GM19193 (cell line): Measurements from ENCODE around the gene TMEM214.

Source experiments
- POLR2A ChIP-seq: IDR thresholded peaks from 4 replicates; pipeline ENCODE4 v1.6.1; 2011; ENCODE audit not compliant: insufficient read depth, insufficient read length; ENCODE audit errors: extremely low read depth

The TMEM214 gene

DNA sequence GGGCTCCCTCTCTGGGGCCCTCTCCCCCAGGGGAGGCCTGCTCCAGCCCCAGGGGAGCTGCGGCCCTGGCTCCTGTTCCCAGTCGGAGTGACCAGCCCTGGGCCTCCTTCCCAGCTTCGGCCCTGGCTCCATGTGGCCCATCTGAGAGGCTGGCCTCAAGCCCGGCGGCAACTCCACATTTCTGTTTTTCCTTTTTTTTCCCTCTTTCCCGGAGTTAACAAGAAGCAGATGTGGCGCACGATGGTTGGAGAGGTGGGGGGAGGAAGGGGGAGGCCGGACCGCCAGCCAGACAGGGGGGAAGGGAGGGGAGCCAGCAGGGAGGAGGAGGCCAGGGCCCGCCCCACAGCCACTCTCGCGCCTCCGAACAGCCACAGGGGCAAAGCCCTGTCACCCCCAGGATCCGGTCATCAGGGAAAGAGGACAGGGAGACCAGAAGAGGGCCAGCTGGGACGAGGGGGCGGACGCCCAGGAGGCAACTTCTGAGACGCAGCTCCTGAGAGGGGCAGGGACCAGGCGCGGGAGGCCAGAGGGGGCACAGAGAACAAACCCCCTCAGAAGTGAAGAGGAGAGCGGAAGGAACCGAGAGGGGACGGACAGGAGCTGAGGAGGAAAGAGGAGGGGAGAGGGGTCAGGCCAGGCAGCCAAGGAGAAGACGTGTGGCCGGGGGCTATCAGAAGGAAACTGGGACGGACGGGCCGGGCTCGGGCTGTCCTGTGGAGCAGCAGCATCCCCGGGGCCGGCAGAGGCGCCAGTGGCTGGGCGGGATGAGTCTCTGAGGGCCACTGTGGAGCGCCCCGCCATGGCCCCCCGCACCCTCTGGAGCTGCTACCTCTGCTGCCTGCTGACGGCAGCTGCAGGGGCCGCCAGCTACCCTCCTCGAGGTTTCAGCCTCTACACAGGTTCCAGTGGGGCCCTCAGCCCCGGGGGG, 45.8 kb downstream of the TMEM214 start, which contains the start of gene EMILIN1:
Gene EMILIN1, plus strand, starts transcription at position 349 of the 928 bp plus-strand sequence. Its CDS starts 451 bp downstream, at position 800.
- no peak for TF ChIP-seq POLR2A

DNA sequence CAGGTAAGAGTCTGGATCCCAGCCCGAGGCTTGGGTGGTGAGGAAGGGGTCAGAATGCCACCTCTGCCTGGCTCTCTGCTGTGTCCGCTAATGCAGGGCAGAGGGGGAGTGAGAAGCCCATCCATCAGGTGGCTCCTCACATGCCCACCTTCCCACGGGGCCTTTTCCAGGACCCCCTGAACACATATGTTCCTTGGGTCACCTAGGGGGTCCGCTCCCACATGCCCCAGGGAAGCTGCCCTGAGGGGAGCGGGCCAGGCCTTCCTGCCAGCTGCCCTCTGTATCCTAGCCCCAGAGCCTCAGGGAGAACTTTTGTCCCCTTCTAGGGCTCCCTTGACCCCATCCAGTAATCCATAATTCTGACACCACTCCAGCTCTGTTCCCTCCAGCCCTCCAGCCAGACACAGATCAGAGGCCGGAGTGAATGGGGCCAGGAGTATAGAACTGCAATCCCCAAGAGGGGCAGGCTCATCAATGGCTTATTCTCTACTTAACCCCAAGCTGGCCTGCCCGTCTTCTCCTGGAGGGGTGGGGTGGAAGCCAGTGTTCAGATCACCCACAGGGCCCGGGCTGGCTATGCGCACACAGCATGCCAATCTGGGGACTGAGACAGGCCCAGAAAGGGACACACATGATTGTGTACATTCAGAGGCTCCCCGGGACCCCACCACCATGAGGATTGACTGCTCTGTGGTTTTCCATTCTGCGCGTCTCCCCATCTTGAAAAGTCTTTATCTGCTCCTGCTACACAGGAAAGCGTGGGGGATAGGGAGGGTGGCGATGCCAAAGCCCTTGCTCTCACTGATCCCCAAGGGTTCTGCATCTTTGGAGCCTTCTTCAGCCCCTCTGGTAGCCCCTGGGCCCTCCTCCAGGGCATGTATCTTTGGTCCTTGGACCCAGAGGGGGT, 46.7 kb downstream of the TMEM214 start:
- no peak for TF ChIP-seq POLR2A

DNA sequence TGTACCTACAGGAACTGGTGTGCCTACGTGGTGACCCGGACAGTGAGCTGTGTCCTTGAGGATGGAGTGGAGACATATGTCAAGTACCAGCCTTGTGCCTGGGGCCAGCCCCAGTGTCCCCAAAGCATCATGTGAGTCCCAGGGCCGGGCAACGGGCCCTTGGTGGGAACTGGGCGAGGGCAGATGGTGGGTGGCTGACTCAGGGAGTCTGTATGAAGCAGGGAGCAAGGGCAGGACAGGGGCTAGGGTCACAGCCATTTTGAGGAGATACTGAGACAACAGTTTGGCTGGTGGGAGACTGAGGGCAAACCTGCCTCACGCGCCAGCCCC, 47.3 kb downstream of the TMEM214 start:
- no peak for TF ChIP-seq POLR2A

DNA sequence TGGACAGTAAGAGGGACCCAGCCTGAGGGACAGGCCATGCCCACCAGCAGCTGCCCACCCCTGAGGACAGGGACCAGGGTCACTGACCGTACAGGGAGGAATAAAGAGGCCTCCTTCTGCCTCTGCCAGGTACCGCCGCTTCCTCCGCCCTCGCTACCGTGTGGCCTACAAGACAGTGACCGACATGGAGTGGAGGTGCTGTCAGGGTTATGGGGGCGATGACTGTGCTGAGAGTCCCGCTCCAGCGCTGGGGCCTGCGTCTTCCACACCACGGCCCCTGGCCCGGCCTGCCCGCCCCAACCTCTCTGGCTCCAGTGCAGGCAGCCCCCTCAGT, 47.8 kb downstream of the TMEM214 start:
- TF ChIP-seq POLR2A: no peak

DNA sequence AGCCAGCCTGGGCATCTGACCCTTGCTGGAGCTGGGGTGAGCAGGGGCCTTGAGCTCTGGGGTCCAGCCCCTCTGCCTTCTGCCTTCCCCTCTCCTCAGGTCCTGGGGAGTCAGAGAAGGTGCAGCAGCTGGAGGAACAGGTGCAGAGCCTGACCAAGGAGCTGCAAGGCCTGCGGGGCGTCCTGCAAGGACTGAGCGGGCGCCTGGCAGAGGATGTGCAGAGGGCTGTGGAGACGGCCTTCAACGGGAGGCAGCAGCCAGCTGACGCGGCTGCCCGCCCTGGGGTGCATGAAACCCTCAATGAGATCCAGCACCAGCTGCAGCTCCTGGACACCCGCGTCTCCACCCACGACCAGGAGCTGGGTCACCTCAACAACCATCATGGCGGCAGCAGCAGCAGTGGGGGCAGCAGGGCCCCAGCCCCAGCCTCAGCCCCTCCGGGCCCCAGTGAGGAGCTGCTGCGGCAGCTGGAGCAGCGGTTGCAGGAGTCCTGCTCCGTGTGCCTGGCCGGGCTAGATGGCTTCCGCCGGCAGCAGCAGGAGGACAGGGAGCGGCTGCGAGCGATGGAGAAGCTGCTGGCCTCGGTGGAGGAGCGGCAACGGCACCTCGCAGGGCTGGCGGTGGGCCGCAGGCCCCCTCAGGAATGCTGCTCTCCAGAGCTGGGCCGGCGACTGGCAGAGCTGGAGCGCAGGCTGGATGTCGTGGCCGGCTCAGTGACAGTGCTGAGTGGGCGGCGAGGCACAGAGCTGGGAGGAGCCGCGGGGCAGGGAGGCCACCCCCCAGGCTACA, 49.4 kb downstream of the TMEM214 start:
- no peak for TF ChIP-seq POLR2A

DNA sequence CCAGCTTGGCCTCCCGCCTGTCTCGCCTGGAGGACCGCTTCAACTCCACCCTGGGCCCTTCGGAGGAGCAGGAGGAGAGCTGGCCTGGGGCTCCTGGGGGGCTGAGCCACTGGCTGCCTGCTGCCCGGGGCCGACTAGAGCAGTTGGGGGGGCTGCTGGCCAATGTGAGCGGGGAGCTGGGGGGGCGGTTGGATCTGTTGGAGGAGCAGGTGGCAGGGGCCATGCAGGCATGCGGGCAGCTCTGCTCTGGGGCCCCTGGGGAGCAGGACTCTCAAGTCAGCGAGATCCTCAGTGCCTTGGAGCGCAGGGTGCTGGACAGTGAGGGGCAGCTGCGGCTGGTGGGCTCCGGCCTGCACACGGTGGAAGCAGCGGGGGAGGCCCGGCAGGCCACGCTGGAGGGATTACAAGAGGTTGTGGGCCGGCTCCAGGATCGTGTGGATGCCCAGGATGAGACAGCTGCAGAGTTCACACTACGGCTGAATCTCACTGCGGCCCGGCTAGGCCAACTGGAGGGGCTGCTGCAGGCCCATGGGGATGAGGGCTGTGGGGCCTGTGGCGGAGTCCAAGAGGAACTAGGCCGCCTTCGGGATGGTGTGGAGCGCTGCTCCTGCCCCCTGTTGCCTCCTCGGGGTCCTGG, 50.1 kb downstream of the TMEM214 start:
- TF ChIP-seq POLR2A: no peak

DNA sequence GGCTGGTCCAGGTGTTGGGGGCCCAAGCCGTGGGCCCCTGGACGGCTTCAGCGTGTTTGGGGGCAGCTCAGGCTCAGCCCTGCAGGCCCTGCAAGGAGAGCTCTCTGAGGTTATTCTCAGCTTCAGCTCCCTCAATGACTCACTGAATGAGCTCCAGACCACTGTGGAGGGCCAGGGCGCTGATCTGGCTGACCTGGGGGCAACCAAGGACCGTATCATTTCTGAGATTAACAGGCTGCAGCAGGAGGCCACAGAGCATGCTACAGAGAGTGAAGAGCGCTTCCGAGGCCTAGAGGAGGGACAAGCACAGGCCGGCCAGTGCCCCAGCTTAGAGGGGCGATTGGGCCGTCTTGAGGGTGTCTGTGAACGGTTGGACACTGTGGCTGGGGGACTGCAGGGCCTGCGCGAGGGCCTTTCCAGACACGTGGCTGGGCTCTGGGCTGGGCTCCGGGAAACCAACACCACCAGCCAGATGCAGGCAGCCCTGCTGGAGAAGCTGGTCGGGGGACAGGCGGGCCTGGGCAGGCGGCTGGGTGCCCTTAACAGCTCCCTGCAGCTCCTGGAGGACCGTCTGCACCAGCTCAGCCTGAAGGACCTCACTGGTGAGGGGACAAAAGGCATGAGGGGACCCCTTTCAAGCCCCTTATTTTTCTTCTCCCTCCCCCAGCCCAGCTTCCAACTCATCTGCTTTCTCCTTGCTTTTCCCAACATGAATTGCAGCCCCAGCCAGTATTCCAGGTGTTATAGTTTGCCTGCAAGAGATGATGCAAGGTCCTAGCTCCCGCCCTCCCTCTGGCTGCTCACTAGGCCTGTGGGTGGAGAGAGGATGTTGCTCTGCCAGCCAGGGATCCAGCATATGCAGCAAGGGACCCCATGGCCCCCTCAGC, 50.9 kb downstream of the TMEM214 start:
- TF ChIP-seq POLR2A: no peak

DNA sequence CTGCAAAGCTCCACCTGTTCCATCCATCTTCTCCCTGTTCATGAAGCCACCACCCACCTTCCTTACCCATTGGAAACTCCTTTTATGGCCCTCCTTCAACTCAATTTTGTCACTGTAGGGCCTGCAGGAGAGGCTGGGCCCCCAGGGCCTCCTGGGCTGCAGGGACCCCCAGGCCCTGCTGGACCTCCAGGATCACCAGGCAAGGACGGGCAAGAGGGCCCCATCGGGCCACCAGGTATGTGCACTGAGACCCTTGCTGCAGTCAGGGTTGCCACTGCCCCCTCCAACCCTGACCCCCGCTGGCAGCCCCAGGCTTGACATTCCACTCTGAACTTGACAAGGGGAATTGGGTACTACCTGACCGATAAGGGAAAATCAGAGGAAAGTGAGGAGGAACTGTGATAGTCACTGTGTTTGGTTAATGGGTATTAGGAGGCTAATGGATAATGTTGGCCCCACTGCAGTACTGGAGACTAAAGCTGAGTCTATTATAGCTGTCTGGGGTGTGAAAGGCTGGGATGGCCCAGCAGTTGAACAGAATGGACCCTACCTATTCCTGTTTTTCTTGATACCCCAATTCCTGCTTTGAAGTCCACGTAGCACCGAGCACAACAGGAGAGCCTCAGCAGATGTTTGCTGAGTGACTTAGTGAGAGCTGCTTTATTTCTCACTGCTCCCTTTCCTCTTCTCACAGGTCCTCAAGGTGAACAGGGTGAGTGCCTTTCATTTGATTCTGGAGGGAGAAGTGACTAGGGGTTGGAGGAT, 51.7 kb downstream of the TMEM214 start:
- no peak for TF ChIP-seq POLR2A

DNA sequence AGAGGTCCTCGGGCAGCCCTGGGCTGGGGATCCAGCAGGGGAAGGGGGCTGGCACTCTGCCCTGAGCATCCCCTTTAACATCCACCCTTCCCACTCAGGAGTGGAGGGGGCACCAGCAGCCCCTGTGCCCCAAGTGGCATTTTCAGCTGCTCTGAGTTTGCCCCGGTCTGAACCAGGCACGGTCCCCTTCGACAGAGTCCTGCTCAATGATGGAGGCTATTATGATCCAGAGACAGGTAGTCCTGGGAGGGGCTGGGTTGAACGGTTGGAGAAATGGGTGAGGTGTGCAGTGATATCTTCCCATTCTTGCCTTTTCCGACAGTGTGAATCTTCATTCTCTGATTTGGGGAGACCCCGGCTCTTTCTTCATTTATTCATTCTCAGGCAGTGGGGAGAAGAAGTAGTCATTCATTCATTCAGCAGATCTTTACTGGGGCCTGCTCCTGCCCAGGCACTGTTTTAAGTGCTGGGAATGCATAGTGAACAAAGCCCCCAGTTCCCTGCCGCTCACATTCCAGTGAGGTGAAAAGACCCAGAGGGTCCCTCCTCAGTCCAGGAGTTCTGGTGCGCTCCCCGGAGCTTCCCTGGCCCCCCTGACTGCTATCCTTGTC, 52.4 kb downstream of the TMEM214 start:
- no peak for TF ChIP-seq POLR2A

DNA sequence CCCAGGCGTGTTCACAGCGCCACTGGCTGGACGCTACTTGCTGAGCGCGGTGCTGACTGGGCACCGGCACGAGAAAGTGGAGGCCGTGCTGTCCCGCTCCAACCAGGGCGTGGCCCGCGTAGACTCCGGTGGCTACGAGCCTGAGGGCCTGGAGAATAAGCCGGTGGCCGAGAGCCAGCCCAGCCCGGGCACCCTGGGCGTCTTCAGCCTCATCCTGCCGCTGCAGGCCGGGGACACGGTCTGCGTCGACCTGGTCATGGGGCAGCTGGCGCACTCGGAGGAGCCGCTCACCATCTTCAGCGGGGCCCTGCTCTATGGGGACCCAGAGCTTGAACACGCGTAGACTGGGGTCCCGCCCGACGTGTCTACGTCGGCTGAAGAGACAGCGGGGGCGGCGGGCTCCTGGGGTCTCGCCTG, 52.9 kb downstream of the TMEM214 start:
- no peak for TF ChIP-seq POLR2A

DNA sequence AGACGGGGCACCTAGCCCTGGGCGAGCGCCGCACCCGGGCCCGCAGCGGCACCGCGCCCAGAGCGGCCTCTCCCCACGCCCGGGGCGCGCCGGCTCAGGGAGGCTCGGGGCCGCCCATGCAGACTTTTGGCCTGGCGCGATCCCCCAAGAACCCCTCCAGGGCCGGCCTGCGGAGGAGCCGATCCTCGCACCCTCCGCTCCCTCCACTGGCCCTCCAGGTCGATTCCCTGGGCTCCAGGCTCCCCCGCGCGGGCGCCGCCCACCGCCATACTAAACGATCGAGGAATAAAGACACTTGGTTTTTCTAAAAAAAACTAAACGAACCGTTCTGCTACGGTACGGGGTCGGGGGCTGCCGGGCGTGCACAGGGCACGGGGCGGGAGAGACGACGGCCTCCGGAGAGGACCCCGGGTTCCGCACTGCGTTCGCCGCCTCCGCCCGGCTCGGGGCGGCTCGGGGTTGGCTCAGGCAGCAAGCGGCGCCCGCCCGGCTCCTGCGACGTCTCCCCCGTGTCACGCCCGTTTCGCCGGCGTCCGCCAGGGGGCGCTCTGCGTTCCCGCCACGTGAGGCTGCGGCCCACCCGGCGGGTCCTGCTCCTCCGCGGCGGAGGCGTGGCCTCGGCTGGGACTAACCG, 53.4 kb downstream of the TMEM214 start:
- TF ChIP-seq POLR2A: peak; percentile 61

DNA sequence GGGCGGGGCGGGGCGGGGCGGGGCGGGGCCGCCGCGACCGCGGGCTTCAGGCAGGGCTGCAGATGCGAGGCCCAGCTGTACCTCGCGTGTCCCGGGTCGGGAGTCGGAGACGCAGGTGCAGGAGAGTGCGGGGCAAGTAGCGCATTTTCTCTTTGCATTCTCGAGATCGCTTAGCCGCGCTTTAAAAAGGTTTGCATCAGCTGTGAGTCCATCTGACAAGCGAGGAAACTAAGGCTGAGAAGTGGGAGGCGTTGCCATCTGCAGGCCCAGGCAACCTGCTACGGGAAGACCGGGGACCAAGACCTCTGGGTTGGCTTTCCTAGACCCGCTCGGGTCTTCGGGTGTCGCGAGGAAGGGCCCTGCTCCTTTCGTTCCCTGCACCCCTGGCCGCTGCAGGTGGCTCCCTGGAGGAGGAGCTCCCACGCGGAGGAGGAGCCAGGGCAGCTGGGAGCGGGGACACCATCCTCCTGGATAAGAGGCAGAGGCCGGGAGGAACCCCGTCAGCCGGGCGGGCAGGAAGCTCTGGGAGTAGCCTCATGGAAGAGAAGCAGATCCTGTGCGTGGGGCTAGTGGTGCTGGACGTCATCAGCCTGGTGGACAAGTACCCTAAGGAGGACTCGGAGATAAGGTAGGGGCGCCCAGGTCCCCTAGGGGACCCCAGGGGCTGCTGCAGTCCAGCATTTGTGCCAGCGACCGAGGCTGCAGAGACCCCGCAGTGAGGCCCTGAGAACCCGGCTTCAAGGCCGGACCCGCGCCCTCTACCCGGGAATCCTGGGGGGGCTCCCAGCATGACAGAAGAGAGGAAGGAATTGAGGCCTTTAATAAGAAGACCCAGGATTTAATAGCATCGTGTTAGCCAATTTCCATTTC, 54.2 kb downstream of the TMEM214 start, which contains the start of gene KHK:
Gene KHK, plus strand, starts transcription at position 49 of the 870 bp plus-strand sequence. Its CDS starts 488 bp downstream, at position 537.
- TF ChIP-seq POLR2A: peak; percentile 36
